OCI-LY7 (cell line): ENCODE results near the gene NUTF2. TPM values are rescaled to one million over a fixed set of nuclear protein-coding genes. Genes with fewer than 3 reads are reported as not detected.
A peak's percentile ranks its signal among the peaks of the same experiment; 100 is the strongest.

Experiments used
- BruUV-seq: library from RNA; stranded (reverse); fragments of 400-500 nt; replicated peaks from 2 replicates; lab custom pipeline; 2021; lab: Mats Ljungman, UMichigan
- CTCF ChIA-PET: fragments of 300-600 bp; sonication (Branson Sonifier 250); formaldehyde crosslinking; loops from one replicate; lab custom pipeline; 2022; ENCODE audit warnings: antibody characterized with exemption; ENCODE audit not compliant: unreplicated experiment; lab: Charles Lee
- POLR2A ChIA-PET: fragments of 300-600 bp; sonication (Branson Sonifier 250); formaldehyde crosslinking; loops from one replicate; lab custom pipeline; 2022; ENCODE audit warnings: antibody characterized with exemption; lab: Charles Lee
- DNase-seq: peaks from one replicate; pipeline ENCODE4 v3.0.0-alpha.2; 2015; ENCODE audit warnings: low spot score
- H2AFZ ChIP-seq: fragments of 200-600 bp; sonication (generic), shearing (Covaris generic); 2 replicates; pipeline ENCODE4 v1.6.1; 2014; ENCODE audit warnings: mild to moderate bottlenecking, antibody characterized with exemption, low read length, moderate library complexity
- H3K27ac ChIP-seq: fragments of 200-600 bp; sonication (generic); 2 replicates; pipeline ENCODE4 v1.5.1; 2014; ENCODE audit warnings: mixed run types, low read depth, mild to moderate bottlenecking, moderate library complexity, low read length, inconsistent platforms; ENCODE audit not compliant: poor library complexity, severe bottlenecking
- H3K36me3 ChIP-seq: fragments of 200-600 bp; sonication (generic); 2 replicates; pipeline ENCODE4 v1.6.1; 2014; ENCODE audit warnings: mild to moderate bottlenecking, antibody characterized with exemption, low read length, moderate library complexity, mixed read lengths; ENCODE audit not compliant: insufficient read depth
- H3K4me1 ChIP-seq: fragments of 200-600 bp; sonication (generic); 2 replicates; pipeline ENCODE4 v1.5.1; 2014; ENCODE audit warnings: mild to moderate bottlenecking, low read length; ENCODE audit not compliant: insufficient read depth, poor library complexity, severe bottlenecking
- H3K4me2 ChIP-seq: fragments of 200-600 bp; sonication (generic); 2 replicates; pipeline ENCODE4 v1.6.1; 2014; ENCODE audit warnings: mild to moderate bottlenecking, low read length
- H3K4me3 ChIP-seq: fragments of 200-600 bp; sonication (generic); 2 replicates; pipeline ENCODE4 v1.5.1; 2014; ENCODE audit warnings: mild to moderate bottlenecking, low read depth, low read length; ENCODE audit not compliant: poor library complexity, severe bottlenecking
- H3K79me2 ChIP-seq: fragments of 200-600 bp; sonication (generic); 2 replicates; pipeline ENCODE4 v1.6.1; 2016; ENCODE audit warnings: low read depth, mild to moderate bottlenecking, low read length, moderate library complexity, mixed read lengths; ENCODE audit not compliant: insufficient read depth
- H3K9me2 ChIP-seq: fragments of 200-600 bp; sonication (generic); 2 replicates; pipeline ENCODE4 v1.6.1; 2016; ENCODE audit warnings: mild to moderate bottlenecking, low read length, mixed read lengths; ENCODE audit not compliant: insufficient read depth
- H3K9me3 ChIP-seq: fragments of 200-600 bp; sonication (generic); 2 replicates; pipeline ENCODE4 v1.6.1; 2014; ENCODE audit warnings: mild to moderate bottlenecking, mixed run types, low read length, mixed read lengths
- H4K20me1 ChIP-seq: fragments of 200-600 bp; sonication (generic); 2 replicates; pipeline ENCODE4 v1.6.1; 2014; ENCODE audit warnings: mild to moderate bottlenecking, antibody characterized with exemption, low read length, moderate library complexity, mixed read lengths; ENCODE audit not compliant: insufficient read depth
- EZH2phosphoT487 ChIP-seq: fragments of 200-600 bp; sonication (generic); IDR thresholded peaks from 2 replicates; pipeline ENCODE4 v1.6.1; 2018; ENCODE audit warnings: low read depth, borderline replicate concordance, mild to moderate bottlenecking, mixed run types, antibody characterized with exemption, low read length, moderate library complexity, mixed read lengths
- intact Hi-C: fragments of 100-400 bp; cut with micrococcal nuclease; formaldehyde crosslinking; loops from one replicate; pipeline ENCODE4 v1.10.0; 2022; ENCODE audit not compliant: unreplicated experiment
- total RNA-seq, 2 experiments: library from RNA; depleted of rRNA in 1 of 2; stranded (reverse); fragments of >200 nt in 1 of 2; shearing (Covaris generic) in 1 of 2; gene quantifications; 2 replicates each; pipeline ENCODE4 v1.2.3, GENCODE V29; 2014 to 2022
- TF ChIP-seq, protein P1 (sequence below): fragments of 200-600 bp; sonication (generic); conservative IDR thresholded peaks from 2 replicates; pipeline ENCODE4 v1.5.1; 2014; ENCODE audit warnings: mild to moderate bottlenecking, antibody characterized with exemption, low read length, moderate library complexity, mixed read lengths

Gene NUTF2
- total RNA-seq, 2 experiments from 2014 or later, result 143 to 187 TPM

- H3K27ac ChIP-seq, result no peak overlapping the region
- H3K9me3 ChIP-seq, result no peaks in the 10 kb centered on the region
- ChIA-PET CTCF (interaction anchor here (0.6 kb wide), 1 partner anchor 24 kb away, joined by 5 read pairs; no protein-coding TSS in a partner anchor), POLR2A (interaction anchor here (0.6 to 1.2 kb wide), 7 partner anchors 8 to 1492 kb away, joined by 3 to 6 read pairs (median 3); no protein-coding TSS in a partner anchor)
- no peaks in the 10 kb centered on the region for H3K9me2 ChIP-seq
- no TSS peak for BruUV-seq
- peaks cover 14% of the 10 kb centered on the region for H3K36me3 ChIP-seq
- intact Hi-C loops, result no loop called here
- peak; percentile 23 for DNase-seq
- peak overlapping the region; percentile 98 for H3K4me2 ChIP-seq
- TF ChIP-seq, protein P1, sequence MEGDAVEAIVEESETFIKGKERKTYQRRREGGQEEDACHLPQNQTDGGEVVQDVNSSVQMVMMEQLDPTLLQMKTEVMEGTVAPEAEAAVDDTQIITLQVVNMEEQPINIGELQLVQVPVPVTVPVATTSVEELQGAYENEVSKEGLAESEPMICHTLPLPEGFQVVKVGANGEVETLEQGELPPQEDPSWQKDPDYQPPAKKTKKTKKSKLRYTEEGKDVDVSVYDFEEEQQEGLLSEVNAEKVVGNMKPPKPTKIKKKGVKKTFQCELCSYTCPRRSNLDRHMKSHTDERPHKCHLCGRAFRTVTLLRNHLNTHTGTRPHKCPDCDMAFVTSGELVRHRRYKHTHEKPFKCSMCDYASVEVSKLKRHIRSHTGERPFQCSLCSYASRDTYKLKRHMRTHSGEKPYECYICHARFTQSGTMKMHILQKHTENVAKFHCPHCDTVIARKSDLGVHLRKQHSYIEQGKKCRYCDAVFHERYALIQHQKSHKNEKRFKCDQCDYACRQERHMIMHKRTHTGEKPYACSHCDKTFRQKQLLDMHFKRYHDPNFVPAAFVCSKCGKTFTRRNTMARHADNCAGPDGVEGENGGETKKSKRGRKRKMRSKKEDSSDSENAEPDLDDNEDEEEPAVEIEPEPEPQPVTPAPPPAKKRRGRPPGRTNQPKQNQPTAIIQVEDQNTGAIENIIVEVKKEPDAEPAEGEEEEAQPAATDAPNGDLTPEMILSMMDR, result no peak
- peaks cover 16% of the 10 kb centered on the region; the same call in 1 of the 2 replicates for H4K20me1 ChIP-seq
- peaks cover 60% of the 10 kb centered on the region for H3K79me2 ChIP-seq
- no peak overlapping the region for H2AFZ ChIP-seq
- H3K4me3 ChIP-seq, result peak overlapping the region; percentile 99
- peaks cover 45% of the 10 kb centered on the region for H3K4me1 ChIP-seq
Observed at GRCh38 chr16:67844497-67844896, 2.2 kb upstream of the NUTF2 start.

GRCh38 chr16:67845291-67846062 is 1.3 kb upstream of the NUTF2 start:
- peak; percentile 31 for DNase-seq
- no peak for TF ChIP-seq EZH2phosphoT487
- TF ChIP-seq, protein P1, result no peak
- BruUV-seq, result no TSS peak

More at GRCh38 chr16:67845291-67846062, 1.3 kb upstream of the NUTF2 start:
- ChIA-PET POLR2A (interaction anchor here (0.6 to 1.4 kb wide), 7 partner anchors 11 to 1022 kb away, joined by 3 to 7 read pairs (median 3); partner anchors contain the start of genes RANBP10 and TSNAXIP1), CTCF (interaction anchor here (1.2 to 1.4 kb wide), 2 partner anchors 12 to 29 kb away, joined by 4 to 5 read pairs; no protein-coding TSS in a partner anchor)
- Histone ChIP-seq H3K36me3 (peaks cover 21% of the 10 kb centered on the region), H3K4me1 (peaks cover 45% of the 10 kb centered on the region), H3K9me3 (no peaks in the 10 kb centered on the region), H2AFZ (no peak overlapping the region; the same call in 1 of the 2 replicates), H3K9me2 (no peaks in the 10 kb centered on the region), H3K79me2 (peaks cover 70% of the 10 kb centered on the region), H3K27ac (peak overlapping the region; percentile 80), H3K4me2 (peak overlapping the region; percentile 98), H3K4me3 (peak overlapping the region; percentile 99), H4K20me1 (peaks cover 16% of the 10 kb centered on the region; the same call in 1 of the 2 replicates)
- intact Hi-C loops, result loop anchor here (1.0 kb wide), 2 partner anchors 27 to 324 kb away; no protein-coding TSS in a partner anchor
